GM10847 (cell line): ENCODE data around the gene MAP2K7.

Source experiments
- POLR2A ChIP-seq: IDR thresholded peaks from 2 replicates; pipeline ENCODE4 v1.6.1; 2011; ENCODE audit not compliant: insufficient read length; ENCODE audit errors: extremely low read depth

Gene MAP2K7

DNA sequence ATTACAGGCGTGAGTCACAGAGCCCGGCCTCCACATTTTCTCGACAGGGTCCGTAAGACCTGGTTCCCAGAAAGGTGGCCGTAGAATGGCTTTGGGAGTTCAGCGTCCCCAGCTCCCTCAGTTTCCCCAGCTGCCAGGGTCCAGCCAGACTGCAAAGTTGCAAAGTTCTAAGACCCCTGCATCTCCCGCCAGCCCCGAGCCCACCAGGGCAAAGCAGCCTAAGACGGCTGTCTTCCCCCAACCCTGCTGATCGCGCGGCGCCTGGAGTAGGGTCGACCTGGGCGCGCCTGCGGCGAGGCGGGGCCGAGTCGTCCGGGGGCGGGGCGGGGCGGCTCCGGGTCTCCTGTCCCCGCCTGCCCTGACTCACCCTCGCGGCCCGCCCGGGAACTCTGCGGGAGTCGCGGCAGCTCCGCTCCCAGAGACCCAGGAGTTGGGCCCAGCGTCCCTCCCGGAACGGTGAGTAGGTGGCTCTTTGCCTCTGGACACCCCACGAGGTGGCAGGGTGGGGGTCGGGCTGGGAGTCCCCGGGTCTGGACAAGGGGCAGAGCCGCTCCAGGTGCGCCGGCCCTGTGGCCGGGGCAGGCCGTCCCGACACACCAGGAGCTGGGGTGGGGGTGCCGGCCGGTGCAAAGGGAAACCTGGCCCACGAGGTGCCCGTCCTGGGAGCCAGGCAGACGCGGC is 15.4 kb upstream of the MAP2K7 start, which contains the start of gene LRRC8E:
LRRC8E (plus strand) TSS at position 366 of the 681 bp plus-strand sequence. CDS start 7,094 bp downstream, outside the sequence.
- TF ChIP-seq POLR2A: no peak

- no peak for TF ChIP-seq POLR2A
These were observed 14.9 kb upstream of the MAP2K7 start for GRCh38 chr19:7888826-7889217.

- no peak for TF ChIP-seq POLR2A
These were observed 8.9 kb upstream of the MAP2K7 start for GRCh38 chr19:7894612-7895309.

GRCh38 chr19:7895565-7895964 is 8.1 kb upstream of the MAP2K7 start:
- no peak for TF ChIP-seq POLR2A

DNA sequence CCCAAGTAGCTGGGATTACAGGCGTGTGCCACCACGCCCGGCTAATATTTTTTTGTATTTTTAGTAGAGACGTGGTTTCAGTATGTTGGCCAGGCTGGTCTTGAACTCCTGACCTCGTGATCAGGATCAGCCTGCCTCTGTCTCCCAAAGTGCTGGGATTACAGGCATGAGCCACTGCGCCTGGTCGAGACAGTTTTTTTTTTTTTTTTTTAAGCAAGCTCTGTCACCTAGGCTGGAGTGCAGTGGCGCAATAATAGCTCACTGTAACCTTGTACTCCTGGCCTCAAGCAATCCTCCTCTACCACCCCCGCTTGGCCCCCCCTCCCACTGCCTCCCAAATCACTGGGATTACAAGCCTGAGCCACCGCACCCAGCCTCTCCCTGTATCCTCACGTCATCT is 6.4 kb upstream of the MAP2K7 start:
- TF ChIP-seq POLR2A: no peak

DNA sequence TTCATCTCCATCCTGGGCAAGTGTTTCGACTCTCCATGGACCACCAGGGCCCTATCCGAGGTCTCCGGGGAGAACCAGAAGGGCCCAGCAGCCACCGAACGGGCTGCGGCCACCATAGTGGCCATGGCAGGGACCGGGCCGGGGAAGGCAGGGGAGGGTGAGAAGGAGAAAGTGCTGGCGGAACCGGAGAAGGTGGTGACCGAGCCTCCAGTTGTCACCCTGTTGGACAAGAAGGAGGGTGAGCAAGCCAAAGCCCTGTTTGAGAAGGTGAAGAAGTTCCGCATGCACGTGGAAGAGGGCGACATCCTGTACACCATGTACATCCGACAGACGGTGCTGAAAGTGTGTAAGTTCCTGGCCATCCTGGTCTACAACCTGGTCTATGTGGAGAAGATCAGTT is 4.7 kb upstream of the MAP2K7 start:
- TF ChIP-seq POLR2A: no peak

GRCh38 chr19:7899751-7900378 is 3.8 kb upstream of the MAP2K7 start:
- TF ChIP-seq POLR2A: no peak

DNA sequence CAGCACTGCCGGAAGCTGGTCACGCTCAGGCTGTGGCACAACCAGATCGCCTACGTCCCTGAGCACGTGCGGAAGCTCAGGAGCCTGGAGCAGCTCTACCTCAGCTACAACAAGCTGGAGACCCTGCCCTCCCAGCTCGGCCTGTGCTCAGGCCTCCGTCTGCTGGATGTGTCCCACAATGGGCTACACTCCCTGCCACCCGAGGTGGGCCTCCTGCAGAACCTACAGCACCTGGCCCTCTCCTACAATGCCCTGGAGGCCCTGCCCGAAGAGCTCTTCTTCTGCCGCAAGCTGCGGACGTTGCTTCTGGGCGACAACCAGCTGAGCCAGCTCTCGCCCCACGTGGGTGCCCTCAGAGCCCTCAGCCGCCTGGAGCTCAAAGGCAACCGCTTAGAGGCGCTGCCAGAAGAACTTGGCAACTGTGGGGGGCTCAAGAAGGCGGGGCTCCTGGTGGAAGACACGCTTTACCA is 3.2 kb upstream of the MAP2K7 start:
- TF ChIP-seq POLR2A: no peak

DNA sequence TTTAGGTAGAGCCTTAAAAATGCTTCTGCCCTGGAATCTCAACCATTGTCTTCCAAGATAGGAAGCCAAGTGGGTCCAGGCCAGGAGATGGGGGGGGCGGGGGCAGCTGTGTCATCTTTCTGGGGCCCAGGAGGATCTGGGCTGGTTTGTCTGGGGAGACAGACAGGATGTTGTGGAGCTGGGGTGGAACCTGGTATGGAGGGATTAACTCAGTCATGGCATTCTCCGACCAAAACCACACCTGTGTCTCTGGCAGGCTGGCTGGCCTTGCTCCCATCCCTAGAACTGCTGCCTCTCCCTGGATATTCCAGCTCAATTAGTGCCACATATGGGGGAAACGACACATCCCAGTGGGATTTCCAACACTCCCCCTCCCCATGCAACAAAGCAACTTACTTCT is 2.7 kb upstream of the MAP2K7 start:
- TF ChIP-seq POLR2A: no peak

DNA sequence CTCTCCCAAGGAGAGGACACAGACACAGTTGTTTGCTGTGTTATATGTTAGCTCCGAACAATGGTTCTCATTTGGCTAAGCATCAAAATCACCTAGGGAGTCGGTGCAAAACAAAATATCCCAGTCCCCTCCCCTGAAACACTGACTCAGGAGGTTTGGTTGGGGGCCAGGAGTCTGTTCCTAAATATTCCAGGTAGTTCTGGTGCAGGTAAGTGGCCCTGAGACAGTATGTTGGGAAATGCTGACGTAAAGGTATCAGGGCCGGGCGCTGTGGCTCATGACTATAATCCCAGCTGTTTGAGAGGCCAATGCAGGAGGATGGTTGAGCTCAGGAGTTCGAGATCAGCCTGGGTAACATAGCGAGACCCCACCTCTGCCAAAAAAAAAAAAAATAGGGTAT is 2.3 kb upstream of the MAP2K7 start:
- no peak for TF ChIP-seq POLR2A

- no peak for TF ChIP-seq POLR2A
These were observed 857 bp upstream of the MAP2K7 start for GRCh38 chr19:7902796-7903243.

DNA sequence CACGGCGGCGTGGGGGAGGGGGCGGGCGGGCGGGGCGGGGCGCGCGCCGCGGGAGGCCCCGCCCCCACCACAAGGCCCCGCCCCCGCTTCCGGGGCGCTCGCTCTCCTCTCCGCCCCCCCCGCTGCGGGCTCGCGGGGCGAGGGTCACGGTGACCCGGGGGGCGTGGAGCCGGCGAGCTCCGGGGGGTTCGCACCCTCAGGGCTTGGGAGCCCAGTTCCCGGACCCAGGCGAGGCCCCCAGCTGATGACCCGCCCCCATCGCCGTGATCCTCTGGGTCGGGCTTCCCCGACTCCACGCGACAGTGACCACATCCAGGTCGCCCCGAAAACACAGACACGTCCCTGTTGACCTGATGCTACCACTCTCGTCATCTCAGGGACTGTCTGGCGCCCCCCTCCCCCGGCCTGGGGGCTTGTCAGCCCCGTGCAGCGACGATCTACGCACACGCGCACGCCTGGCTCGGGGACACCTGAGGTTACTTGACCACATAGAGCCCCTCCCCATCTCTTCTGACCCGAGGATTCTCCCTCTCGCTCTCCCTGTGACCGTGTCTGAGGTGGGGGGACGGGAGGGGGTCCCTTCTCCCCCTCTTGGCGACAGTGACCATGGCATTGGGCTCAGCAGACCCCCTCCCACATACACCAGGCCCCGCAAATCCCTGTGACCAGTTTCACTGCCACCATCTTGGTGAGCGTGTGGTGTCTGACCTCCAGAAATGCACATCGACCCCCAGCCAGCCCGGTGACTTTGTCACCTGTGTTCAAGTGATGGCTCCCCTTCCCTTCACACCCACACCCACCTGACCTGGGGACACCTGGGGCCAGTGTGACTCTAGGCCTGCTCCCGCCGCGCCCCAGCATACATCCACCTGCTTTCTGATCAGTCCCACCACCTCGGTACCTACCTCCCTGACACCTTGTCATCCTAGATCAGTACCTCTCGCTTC is 670 bp downstream of the MAP2K7 start:
- TF ChIP-seq POLR2A: no peak

DNA sequence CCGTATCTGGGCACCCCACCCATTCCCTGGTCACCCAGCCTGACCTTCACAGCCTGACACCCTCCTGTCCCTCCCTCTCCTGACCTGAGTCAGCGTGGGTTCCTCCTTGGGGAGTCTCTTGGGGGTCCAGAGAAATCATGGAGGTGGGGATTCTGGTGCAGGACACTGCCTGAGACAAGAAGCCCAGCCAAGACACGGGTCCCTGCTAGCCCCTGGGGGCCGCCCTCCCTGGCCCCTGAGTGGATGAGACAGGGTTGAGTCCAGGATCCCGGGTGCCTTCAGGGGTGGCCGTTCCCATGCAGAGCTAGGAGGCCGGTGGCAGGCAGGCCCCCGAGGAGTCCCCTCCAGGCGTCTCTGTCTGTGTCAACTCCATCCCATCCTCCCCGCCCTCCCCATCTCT is 1.6 kb downstream of the MAP2K7 start:
- no peak for TF ChIP-seq POLR2A

DNA sequence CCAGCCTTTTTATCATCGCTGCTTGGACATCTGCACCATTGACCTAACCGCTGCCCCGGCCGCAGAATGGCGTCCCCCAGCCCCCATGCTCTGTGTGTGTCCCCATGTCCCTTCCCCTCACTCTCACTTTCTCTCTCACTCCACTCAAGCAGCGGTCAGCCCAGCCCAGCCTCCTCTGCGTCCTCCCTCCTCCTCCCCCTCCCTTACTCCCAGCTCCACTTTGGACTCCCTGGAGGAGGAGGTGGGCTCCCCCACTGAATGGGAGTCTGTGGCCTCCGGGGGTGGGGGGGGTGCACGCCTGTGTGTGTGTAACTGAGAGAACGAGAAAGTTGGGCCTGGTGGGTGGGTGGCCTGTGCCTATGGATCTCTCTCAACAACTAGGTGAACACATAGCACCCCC is 2.2 kb downstream of the MAP2K7 start:
- TF ChIP-seq POLR2A: no peak

DNA sequence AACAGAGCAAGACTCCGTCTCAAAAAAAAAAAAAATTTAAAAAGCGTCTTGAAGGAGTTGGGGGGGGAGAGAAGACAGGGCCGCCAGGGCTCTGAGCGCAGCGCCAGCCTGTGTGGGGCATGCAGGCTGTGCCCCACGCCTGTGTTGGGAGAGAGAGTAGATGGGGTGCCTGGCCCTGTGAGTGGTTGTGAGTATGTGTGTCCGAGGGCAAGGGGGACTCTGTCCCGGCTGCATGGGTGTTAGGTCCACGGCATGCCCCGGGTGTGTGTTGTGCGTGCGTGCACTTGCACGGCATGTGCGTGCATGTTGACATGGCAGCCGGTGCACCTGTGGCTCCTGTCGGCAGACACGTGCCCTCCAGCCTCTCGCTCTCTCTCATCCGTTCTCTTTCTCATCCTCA is 3.4 kb downstream of the MAP2K7 start:
- TF ChIP-seq POLR2A: no peak
